GM15510 (cell line): ENCODE measurements around the gene CDKN1C.

Experiments used
- POLR2A ChIP-seq: IDR thresholded peaks from 3 replicates; pipeline ENCODE4 v1.6.1; 2011; ENCODE audit warnings: borderline replicate concordance; ENCODE audit not compliant: insufficient read length; ENCODE audit errors: extremely low read depth

Gene CDKN1C

DNA sequence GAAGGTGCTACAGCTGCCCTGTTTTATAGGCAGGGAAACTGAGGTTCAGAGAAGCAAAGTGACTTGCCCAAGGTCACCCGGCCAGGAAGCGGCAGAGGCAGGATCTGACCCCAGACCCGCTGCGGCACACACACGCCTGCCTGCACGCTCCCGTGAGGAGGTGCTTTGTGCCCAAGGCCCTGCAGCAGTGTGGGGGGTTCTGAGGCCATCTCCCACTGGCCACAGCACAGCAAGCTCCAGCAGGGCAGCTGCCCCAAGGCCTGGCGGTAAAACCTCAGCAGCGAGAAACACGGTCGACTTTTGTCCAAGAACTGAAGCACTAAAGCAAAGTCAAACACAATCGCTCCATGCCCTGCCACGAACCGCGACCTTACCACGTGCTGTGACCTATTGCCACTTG is 42.7 kb downstream of the CDKN1C start:
- no peak for TF ChIP-seq POLR2A

DNA sequence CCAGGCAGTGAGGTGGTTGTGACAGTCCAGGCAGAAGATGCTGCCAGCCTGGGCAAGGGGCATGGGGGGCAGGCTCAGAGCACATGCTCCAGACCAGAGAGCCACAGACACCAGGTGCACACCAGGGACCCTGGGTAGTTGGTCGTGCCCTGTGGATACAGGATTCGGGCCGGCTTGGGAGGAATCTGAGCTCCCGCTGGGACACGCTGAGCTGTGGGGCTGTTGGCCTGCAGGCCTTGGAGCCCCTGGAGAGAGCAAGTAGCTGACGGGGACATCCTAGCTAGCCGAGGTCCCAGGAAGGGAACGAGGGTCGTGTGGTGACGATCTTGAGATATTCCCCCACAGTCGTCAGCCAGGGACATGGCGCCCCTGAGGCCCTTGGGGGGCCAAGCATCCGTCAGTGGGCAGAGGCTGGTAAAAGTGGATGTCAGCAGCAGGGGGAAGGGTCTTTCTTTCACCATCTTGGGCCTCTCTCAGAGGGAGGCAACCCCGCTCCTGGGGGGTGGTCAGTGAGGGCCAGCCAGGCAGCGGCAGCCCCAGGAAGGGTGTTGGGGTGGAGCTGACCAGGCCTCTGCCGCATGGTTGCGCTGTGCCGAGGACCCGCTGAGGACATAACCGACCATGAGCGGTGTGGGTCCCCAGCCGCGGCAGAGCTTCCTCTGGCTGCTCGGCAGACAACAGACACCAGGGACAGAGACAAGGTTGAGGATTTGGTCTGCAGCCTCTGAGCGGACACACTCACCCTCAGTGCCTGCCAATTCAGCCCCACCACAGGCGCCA is 44.0 kb downstream of the CDKN1C start:
- no peak for TF ChIP-seq POLR2A

- TF ChIP-seq POLR2A: no peak
These were observed 46.1 kb downstream of the CDKN1C start for GRCh38 chr11:2839395-2839943.

GRCh38 chr11:2838676-2839294 is 46.8 kb downstream of the CDKN1C start:
- TF ChIP-seq POLR2A: no peak

- no peak for TF ChIP-seq POLR2A
These were observed 47.5 kb downstream of the CDKN1C start for GRCh38 chr11:2838091-2838490.

- TF ChIP-seq POLR2A: no peak
These were observed 47.9 kb downstream of the CDKN1C start for GRCh38 chr11:2837651-2838050.

GRCh38 chr11:2837096-2837601 is 48.4 kb downstream of the CDKN1C start:
- no peak for TF ChIP-seq POLR2A

DNA sequence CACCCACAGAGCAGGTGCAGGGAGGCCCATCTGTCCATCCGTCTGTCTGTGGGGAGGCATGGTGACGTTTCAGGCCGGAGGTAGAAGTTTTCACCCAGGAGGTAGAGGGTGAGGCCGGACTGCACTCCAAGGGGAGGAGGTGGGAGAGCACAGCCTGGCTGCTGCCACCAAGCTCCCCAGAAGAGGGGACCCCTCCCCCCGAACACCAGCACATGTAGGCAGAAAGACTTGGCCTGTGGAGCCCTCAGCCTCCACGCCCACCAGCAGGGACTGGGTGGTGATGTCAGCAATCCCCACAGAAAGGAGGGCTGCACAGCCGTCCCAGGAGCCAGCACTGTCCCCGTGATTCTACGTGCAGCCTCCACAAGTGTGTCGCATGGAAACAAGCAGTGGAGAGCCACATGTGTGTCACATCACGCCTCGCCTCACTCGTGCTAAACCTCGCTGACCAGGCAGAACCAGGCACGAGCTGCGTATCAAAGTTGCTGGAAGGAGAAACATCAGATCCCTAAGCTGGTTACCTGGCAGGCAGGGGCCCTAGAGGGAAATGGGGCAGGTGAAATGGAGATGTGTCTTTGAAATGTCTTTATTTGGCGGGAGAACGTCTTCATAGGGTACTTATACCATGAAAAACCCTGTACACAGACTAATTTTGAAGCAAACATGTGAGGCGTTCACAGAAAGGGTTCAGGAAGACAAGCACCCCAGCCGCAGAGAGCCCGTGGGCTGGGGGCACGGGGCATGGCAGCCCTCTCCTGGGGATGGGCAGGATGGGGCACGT is 49.1 kb downstream of the CDKN1C start:
- TF ChIP-seq POLR2A: no peak

DNA sequence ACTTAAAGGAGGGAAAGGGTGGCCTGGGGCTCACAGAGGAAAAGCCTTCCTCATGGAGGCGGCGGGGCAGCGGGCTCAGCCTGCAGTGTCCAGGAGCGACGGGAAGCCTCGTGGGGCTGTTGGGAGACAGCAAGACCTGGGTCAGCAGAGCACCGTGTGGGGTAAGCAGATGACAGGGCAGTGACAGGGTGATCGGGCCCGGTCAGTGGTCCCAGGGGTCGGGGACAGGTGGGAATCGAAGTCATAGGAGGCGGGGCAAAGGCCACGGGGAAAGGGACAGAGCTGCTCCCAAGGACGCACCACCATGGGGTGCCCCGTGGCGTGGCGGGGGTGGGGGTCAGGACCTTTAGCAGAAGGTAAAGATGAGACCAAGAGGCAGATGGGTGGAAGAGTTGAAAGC is 49.8 kb downstream of the CDKN1C start:
- no peak for TF ChIP-seq POLR2A

DNA sequence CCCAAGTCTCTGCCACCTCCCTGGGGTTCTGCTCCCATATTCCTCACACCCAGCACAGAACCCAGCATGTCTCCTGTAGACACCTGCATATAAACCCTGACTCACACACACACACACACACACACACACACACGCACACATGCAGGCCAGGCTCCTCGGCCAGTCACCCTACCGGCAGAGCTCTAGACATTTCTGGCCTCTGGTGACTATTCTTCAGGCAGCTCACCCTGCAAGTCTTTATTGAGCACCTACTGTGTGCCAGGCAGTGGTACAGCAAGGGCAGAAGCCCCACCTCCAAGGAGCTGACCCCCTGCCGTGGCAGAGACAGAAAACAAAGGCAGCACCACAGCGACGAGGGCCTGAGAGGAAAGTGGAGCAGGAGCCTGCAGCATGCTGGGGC is 50.3 kb downstream of the CDKN1C start:
- no peak for TF ChIP-seq POLR2A

GRCh38 chr11:2834503-2835273 is 50.9 kb downstream of the CDKN1C start:
- no peak for TF ChIP-seq POLR2A

DNA sequence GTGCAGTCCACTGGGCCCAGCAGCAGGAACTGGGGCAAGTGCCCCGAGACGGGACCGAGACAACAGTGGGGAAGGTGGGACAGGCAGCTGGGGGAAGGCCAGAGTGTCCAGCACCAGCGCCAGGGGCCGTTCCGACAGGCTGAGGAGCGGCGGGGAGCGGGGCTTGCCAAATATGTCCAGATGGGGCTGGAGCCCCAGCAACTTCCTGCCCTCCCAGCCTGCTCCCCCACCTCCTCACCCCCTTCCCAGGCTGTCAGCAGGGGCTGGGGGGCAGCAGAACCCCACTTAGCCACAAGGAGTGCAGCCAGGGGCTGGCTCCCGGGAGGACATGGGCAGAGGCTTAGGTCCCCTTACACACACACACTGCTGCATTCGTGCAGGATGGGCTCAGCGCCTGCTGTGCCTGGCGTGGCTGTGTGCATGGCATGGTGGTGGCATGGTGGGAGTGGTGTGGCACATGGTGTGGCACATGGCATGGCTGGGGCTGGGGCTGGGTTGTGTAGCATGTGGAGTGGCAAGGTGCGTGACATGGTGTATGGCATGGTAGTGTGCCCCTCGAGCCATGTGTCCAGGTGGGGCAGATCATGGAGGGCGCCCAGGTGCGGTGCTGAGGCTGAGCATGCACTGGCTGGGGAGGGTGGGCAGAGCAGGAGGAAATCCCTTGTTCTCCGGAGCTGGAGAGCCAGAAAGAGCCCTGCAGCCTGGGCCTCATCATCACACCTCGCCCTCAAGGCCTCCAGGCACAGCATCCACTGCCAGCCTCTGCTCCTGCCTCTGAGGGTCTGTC is 51.7 kb downstream of the CDKN1C start:
- no peak for TF ChIP-seq POLR2A
